Nephron progenitor cell (in vitro differentiated cells): Measurements from ENCODE around the gene PDP2.

ENCODE experiments used
- DNase-seq: peaks from one replicate; pipeline ENCODE4 v3.0.0; 2021
- H3K27ac Mint-ChIP-seq: 2 replicates; pipeline ENCODE4 v1.8.0; 2021; ENCODE audit warnings: mild to moderate bottlenecking, moderate library complexity, mixed read lengths
- H3K27me3 Mint-ChIP-seq: 2 replicates; pipeline ENCODE4 v1.8.0; 2021; ENCODE audit warnings: mild to moderate bottlenecking, low read depth, mixed read lengths; ENCODE audit not compliant: poor library complexity
- H3K36me3 Mint-ChIP-seq: 2 replicates; pipeline ENCODE4 v1.8.0; 2021; ENCODE audit warnings: low read depth, mixed read lengths
- H3K4me1 Mint-ChIP-seq: 2 replicates; pipeline ENCODE4 v1.8.0; 2021; ENCODE audit warnings: mixed read lengths
- H3K4me3 Mint-ChIP-seq: 2 replicates; pipeline ENCODE4 v1.8.0; 2021; ENCODE audit warnings: mild to moderate bottlenecking, moderate library complexity, mixed read lengths
- H3K9me3 Mint-ChIP-seq: 2 replicates; pipeline ENCODE4 v1.8.0; 2021; ENCODE audit warnings: mild to moderate bottlenecking, moderate library complexity, mixed read lengths
- TF ChIP-seq, protein P1 (sequence below): fragments of 200-600 bp; sonication (generic); IDR thresholded peaks from 2 replicates; pipeline ENCODE4 v1.5.0; 2021; ENCODE audit warnings: antibody characterized with exemption

The PDP2 gene

GRCh38 chr16:66911112-66911511, 30.8 kb downstream of the PDP2 start:
- Mint-ChIP-seq H3K27ac (no peak overlapping the region), H3K9me3 (no peaks in the 10 kb centered on the region), H3K4me3 (no peak overlapping the region), H3K36me3 (no peaks in the 10 kb centered on the region), H3K4me1 (peaks cover 5% of the 10 kb centered on the region), H3K27me3 (peaks cover 25% of the 10 kb centered on the region)
- TF ChIP-seq, protein P1, sequence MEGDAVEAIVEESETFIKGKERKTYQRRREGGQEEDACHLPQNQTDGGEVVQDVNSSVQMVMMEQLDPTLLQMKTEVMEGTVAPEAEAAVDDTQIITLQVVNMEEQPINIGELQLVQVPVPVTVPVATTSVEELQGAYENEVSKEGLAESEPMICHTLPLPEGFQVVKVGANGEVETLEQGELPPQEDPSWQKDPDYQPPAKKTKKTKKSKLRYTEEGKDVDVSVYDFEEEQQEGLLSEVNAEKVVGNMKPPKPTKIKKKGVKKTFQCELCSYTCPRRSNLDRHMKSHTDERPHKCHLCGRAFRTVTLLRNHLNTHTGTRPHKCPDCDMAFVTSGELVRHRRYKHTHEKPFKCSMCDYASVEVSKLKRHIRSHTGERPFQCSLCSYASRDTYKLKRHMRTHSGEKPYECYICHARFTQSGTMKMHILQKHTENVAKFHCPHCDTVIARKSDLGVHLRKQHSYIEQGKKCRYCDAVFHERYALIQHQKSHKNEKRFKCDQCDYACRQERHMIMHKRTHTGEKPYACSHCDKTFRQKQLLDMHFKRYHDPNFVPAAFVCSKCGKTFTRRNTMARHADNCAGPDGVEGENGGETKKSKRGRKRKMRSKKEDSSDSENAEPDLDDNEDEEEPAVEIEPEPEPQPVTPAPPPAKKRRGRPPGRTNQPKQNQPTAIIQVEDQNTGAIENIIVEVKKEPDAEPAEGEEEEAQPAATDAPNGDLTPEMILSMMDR = no peak
- DNase-seq = no peak

DNA sequence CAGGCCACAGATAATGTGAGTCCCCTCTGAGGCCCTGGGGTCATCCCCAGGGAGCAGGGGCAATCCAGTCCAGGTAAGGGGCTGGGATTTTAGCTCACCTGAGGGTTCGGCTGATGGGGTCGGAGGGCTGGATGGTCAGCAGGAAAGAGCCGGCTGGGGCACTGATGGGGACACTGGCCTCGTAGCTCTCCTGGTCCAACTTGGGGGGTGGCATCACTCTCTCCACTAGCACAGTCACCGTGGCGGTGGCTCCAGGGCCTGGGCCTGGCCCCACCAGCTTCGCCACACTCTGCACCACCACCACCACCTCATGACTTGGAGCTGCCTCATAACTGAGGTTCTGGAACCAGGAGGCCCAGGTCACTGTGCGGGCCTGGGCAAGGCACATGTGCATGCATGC, 31.5 kb downstream of the PDP2 start:
- Mint-ChIP-seq H3K9me3 (no peaks in the 10 kb centered on the region), H3K4me3 (no peak overlapping the region), H3K36me3 (no peaks in the 10 kb centered on the region), H3K27ac (no peak overlapping the region), H3K27me3 (peaks cover 30% of the 10 kb centered on the region), H3K4me1 (no peaks in the 10 kb centered on the region)
- TF ChIP-seq, protein P1 = no peak
- no peak for DNase-seq

GRCh38 chr16:66913081-66913480, 32.8 kb downstream of the PDP2 start:
- H3K9me3 Mint-ChIP-seq = no peaks in the 10 kb centered on the region
- H3K27me3 Mint-ChIP-seq = peaks cover 41% of the 10 kb centered on the region
- H3K4me1 Mint-ChIP-seq = no peaks in the 10 kb centered on the region
- H3K27ac Mint-ChIP-seq = no peak overlapping the region
- DNase-seq = peak; percentile 46
- TF ChIP-seq, protein P1 = no peak
- H3K36me3 Mint-ChIP-seq = no peaks in the 10 kb centered on the region
- H3K4me3 Mint-ChIP-seq = no peak overlapping the region

DNA sequence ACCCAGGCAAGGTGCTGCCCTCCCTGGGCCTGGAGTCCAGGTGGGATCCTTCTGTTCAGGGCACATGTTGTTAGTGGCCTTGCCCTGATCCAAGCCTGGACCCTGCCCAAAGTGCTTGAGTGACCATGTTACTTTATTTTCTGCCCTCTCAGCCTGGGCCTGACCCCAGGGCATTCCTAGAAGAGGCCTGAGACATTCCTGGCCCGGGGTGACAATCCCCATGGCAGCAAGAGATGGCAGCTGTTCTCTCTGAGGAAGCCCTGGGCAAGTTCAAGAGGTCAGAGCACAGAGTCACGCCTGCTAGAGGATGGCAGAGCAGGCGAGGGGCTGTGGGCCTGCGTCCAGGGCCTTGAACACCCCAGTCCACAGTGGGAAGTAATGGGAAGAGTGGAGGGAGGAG, 33.4 kb downstream of the PDP2 start:
- DNase-seq = no peak
- H3K36me3 Mint-ChIP-seq = no peaks in the 10 kb centered on the region
- no peaks in the 10 kb centered on the region for H3K4me1 Mint-ChIP-seq
- H3K9me3 Mint-ChIP-seq = no peaks in the 10 kb centered on the region
- no peak overlapping the region for H3K4me3 Mint-ChIP-seq
- H3K27ac Mint-ChIP-seq = no peak overlapping the region
- TF ChIP-seq, protein P1 = no peak
- peaks cover 40% of the 10 kb centered on the region for H3K27me3 Mint-ChIP-seq

GRCh38 chr16:66914541-66914940, 34.2 kb downstream of the PDP2 start:
- H3K4me1 Mint-ChIP-seq = peaks cover 6% of the 10 kb centered on the region
- H3K27me3 Mint-ChIP-seq = peaks cover 46% of the 10 kb centered on the region
- H3K27ac Mint-ChIP-seq = no peak overlapping the region
- H3K36me3 Mint-ChIP-seq = no peaks in the 10 kb centered on the region
- no peaks in the 10 kb centered on the region for H3K9me3 Mint-ChIP-seq
- no peak overlapping the region for H3K4me3 Mint-ChIP-seq
- no peak for DNase-seq
- TF ChIP-seq, protein P1 = no peak

DNA sequence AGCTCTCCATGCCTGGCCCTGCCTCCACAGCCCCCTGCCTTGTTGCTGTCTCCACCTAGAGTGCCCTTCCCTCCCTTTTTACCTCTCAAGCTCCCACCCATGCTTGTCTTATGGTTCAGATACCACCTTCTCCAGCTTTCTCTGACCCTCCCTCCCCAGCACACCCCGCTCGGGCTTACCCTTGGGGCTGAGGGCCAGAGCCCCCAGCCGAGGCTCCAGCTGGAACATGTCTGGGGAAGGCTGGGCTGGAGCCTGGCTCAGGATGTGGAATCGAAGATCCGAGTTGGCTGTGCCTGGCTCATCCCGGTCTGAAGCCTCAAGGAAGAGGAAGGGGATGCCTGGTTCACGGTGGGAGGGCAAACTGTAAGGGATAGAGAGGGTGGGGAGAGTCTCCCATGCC, 34.7 kb downstream of the PDP2 start:
- TF ChIP-seq, protein P1 = no peak
- Mint-ChIP-seq H3K27ac (no peak overlapping the region), H3K36me3 (no peaks in the 10 kb centered on the region), H3K4me3 (no peak overlapping the region), H3K9me3 (no peaks in the 10 kb centered on the region), H3K4me1 (peaks cover 6% of the 10 kb centered on the region), H3K27me3 (peaks cover 50% of the 10 kb centered on the region)
- no peak for DNase-seq
